ENCODE data around the gene LZIC. TPM values are rescaled to one million over a fixed set of nuclear protein-coding genes. Genes with fewer than 3 reads are reported as not detected.

LZIC gene
- 33.6 and 34.4 TPM in 2 replicates for total RNA-seq

DNA sequence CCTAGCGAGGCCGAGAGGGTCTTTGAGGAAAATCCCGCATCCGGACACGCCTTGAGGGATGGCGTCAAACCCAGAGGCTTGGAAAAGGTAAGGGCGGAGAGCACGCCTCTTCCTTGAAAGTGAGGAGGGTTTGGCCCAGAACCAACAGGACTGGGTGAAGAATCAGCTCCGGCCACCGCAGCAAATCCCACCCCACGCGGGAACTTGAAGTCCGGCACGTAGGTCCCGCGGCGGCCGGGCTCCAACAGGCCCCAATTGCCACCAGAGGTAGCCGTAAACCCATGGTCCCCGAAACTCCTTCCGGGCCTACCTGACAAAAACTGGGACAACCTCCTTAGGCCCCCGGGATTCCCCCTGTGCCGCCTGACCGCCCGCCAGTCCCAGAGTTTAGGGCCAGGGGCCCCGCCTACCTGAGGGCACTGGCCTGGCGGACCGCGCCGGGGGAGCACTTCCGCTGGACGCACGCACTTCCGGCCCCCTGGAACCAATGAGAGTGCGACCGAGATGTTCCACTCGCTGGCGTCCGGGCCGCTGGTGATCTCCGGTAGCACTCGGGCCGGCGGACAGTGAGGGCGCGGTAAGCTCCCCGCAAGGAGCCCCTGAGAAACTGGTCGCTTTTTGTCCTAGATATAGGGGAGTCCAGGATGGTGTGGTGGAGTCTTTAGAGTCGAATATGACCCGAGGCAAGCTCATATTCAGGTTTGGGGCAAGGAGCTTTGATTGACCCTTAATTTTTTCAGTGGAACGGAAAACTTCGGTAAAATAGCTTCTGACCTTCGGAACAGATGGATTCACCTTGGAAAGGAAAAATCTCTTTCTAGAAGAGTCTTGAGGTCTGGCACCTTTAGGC is at the start of gene LZIC, which contains the start of gene NMNAT1:
Gene LZIC, minus strand, starts transcription at position 453 of the 850 bp plus-strand sequence. CDS start 6,772 bp downstream, outside the sequence.
Gene NMNAT1, plus strand, starts transcription at position 537 of the 850 bp plus-strand sequence. CDS start 28,599 bp downstream, outside the sequence.
- Histone ChIP-seq H3K36me3 (ENCODE audit: control insufficient read depth, insufficient read depth, low read length) (no peaks in the 10 kb centered on the region), H3K4me3 (ENCODE audit: low read depth, low read length) (peak within 1 kb of the TSS; percentile 82), H3K27me3 (ENCODE audit: control insufficient read depth, insufficient read depth, low read length) (no peaks in the 10 kb centered on the region)
- TF ChIP-seq, protein P1, sequence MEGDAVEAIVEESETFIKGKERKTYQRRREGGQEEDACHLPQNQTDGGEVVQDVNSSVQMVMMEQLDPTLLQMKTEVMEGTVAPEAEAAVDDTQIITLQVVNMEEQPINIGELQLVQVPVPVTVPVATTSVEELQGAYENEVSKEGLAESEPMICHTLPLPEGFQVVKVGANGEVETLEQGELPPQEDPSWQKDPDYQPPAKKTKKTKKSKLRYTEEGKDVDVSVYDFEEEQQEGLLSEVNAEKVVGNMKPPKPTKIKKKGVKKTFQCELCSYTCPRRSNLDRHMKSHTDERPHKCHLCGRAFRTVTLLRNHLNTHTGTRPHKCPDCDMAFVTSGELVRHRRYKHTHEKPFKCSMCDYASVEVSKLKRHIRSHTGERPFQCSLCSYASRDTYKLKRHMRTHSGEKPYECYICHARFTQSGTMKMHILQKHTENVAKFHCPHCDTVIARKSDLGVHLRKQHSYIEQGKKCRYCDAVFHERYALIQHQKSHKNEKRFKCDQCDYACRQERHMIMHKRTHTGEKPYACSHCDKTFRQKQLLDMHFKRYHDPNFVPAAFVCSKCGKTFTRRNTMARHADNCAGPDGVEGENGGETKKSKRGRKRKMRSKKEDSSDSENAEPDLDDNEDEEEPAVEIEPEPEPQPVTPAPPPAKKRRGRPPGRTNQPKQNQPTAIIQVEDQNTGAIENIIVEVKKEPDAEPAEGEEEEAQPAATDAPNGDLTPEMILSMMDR (IDR thresholded peaks at IDR 0.05; ENCODE audit: insufficient read depth, low read length, poor library complexity, severe bottlenecking): no peak
- DNase-seq (ENCODE audit: low read depth): peak; percentile 74

DNA sequence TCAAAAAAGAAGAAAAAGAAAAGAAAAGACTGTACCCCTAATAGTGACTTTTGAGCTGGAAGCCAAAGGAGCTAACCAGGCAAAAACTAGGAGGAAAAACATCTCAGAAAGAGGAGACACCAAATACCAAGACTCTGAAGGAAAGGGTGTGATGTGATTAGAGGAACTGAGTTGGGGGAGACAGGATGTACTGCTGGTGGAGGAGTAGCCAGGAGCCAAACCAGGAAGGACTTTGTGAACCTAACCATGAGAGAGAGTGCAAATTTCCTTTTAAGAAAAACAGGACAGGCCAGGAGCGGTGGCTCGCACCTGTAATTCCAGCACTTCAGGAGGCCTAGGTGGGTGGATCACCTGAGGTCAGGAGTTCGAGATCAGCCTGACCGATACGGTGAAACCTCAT is 49.7 kb upstream of the LZIC start:
- peaks cover 10% of the 10 kb centered on the region for H3K27me3 ChIP-seq (ENCODE audit: control insufficient read depth, insufficient read depth, low read length)
- no peaks in the 10 kb centered on the region for H3K36me3 ChIP-seq (ENCODE audit: control insufficient read depth, insufficient read depth, low read length)
- TF ChIP-seq, protein P1 (IDR thresholded peaks at IDR 0.05; ENCODE audit: insufficient read depth, low read length, poor library complexity, severe bottlenecking): no peak
- no peak for DNase-seq (ENCODE audit: low read depth)
- H3K4me3 ChIP-seq (ENCODE audit: low read depth, low read length): no peak overlapping the region

DNA sequence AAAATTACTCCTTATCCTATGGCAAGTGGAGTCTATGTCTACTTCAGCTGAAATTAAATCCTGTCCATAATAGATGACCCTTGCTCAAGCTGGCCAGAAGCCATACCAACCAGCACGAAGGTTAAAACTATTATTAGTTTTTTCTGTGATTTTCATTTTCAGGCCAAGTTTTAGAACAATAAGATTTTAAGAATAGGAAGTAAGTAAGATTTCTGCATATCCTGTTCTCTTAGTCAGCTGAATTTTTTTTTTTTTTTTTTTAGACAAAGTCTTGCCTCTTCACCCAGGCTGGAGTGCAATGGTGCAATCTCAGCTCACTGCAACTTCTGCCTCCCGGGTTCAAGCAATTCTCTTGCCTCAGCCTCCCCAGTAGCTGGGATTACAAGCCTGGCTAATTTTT is 47.8 kb upstream of the LZIC start:
- Histone ChIP-seq H3K36me3 (ENCODE audit: control insufficient read depth, insufficient read depth, low read length) (no peaks in the 10 kb centered on the region), H3K27me3 (ENCODE audit: control insufficient read depth, insufficient read depth, low read length) (no peaks in the 10 kb centered on the region), H3K4me3 (ENCODE audit: low read depth, low read length) (no peak overlapping the region)
- TF ChIP-seq, protein P1 (IDR thresholded peaks at IDR 0.05; ENCODE audit: insufficient read depth, low read length, poor library complexity, severe bottlenecking): no peak
- no peak for DNase-seq (ENCODE audit: low read depth)

DNA sequence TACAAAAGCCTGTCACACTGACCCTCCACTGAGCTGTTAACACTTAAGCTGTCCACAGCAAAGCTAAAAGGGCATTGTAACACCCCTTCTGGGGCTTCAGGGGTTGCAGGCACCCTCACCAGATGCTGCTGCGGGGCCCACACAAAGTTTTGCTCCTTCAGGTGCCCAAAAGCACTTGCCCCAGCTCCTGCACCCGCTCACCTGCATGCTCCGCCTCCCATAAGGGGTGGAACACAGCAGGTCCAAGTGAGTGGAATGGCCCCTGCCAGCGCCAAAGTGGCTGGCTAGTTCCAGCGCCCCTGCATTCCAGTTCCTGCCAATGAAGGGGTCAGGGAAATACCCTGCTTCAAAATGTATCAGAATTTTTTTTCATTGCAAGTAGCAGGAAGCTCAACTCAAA is 46.6 kb upstream of the LZIC start:
- H3K27me3 ChIP-seq (ENCODE audit: control insufficient read depth, insufficient read depth, low read length): no peaks in the 10 kb centered on the region
- no peaks in the 10 kb centered on the region for H3K36me3 ChIP-seq (ENCODE audit: control insufficient read depth, insufficient read depth, low read length)
- no peak for DNase-seq (ENCODE audit: low read depth)
- TF ChIP-seq, protein P1 (IDR thresholded peaks at IDR 0.05; ENCODE audit: insufficient read depth, low read length, poor library complexity, severe bottlenecking): no peak
- H3K4me3 ChIP-seq (ENCODE audit: low read depth, low read length): no peak overlapping the region

DNA sequence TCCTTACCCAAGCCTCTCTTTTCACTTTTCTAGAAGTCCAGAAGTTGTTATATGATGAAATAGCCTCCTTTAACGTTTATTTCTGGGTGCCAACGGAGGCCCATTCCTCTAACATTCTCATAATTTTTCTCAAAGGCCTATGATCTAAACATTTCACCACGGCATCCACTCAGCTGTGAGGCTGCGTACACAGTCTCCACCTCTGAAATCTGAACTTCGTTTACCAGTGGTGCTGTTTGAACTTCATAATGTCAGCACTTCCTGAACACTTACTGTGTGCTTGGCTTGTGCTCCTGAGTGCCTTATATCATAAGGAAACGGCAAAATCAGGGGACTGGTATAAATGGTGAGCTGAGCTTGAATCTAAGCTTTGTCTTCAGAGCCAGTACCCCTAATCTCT is 41.8 kb upstream of the LZIC start:
- Histone ChIP-seq H3K27me3 (ENCODE audit: control insufficient read depth, insufficient read depth, low read length) (no peaks in the 10 kb centered on the region), H3K4me3 (ENCODE audit: low read depth, low read length) (no peak overlapping the region), H3K36me3 (ENCODE audit: control insufficient read depth, insufficient read depth, low read length) (no peaks in the 10 kb centered on the region)
- TF ChIP-seq, protein P1 (IDR thresholded peaks at IDR 0.05; ENCODE audit: insufficient read depth, low read length, poor library complexity, severe bottlenecking): no peak
- DNase-seq (ENCODE audit: low read depth): no peak
